Tibial artery (tissue), 4 donors: ENCODE results near the gene OR51V1.
"Not testable (repeated sequence)": the region's sequence is repeated elsewhere in the genome, so short reads cannot be mapped to it uniquely, and the experiment has no call there.

Experiments used
- DNase-seq, 2 donors: peaks; one replicate each; pipeline ENCODE4 v3.0.0-alpha.2; 2019
- H3K27ac ChIP-seq, 2 donors: fragments of 200-600 bp; sonication (generic) in 1 of 2; 1 replicate in 1 of 2; 2 replicates in 1 of 2; pipeline ENCODE4 v1.5.1; 2018 to 2019; ENCODE audit warnings: mild to moderate bottlenecking in 1 of 2
- H3K27me3 ChIP-seq, 2 donors: fragments of 200-600 bp; sonication (generic) in 1 of 2; one replicate each; pipeline versions ENCODE4 v1.5.1 to v1.6.0; 2016 to 2019
- H3K36me3 ChIP-seq, 3 donors: fragments of 200-600 bp; sonication (generic) in 2 of 3; one replicate each; pipeline ENCODE4 v1.5.1; 2016 to 2019; ENCODE audit warnings: mild to moderate bottlenecking in 2 of 3
- H3K4me1 ChIP-seq, 4 donors: fragments of 200-600 bp; sonication (generic) in 2 of 4; 1 replicate in 3 of 4; 2 replicates in 1 of 4; pipeline ENCODE4 v1.5.1; 2016 to 2019
- H3K4me3 ChIP-seq, 2 donors: fragments of 200-600 bp; sonication (generic) in 1 of 2; 1 replicate in 1 of 2; 2 replicates in 1 of 2; pipeline ENCODE4 v1.5.1; 2018 to 2019; ENCODE audit warnings: mild to moderate bottlenecking in 2 of 2
- H3K9me3 ChIP-seq, 3 donors: fragments of 200-600 bp; sonication (generic) in 1 of 3; one replicate each; pipeline ENCODE4 v1.5.1; 2016 to 2019
- CTCF ChIP-seq, 2 experiments: fragments of 200-600 bp in 1 of 2; fragments of 450-650 bp in 1 of 2; IDR thresholded peaks; one replicate each; pipeline ENCODE4 v1.5.1; 2017 to 2019; ENCODE audit warnings: antibody characterized with exemption in 2 of 2, mild to moderate bottlenecking in 1 of 2, moderate library complexity in 1 of 2
- intact Hi-C: fragments of 100-400 bp; cut with DNase I; formaldehyde crosslinking; loops from one replicate; pipeline ENCODE4 v1.15.0; 2023; ENCODE audit warnings: low total_unique reads

OR51V1 gene

GRCh38 chr11:5200582-5200981 is at the start of gene OR51V1:
Gene OR51V1, minus strand, starts transcription at chr11:5200682. Its CDS starts 0 bp downstream, at chr11:5200682.
- intact Hi-C loops, result no loop called here
- H3K9me3 ChIP-seq, result no peaks in the 10 kb centered on the region
- no peak within 1 kb of the TSS for H3K27ac ChIP-seq
- no peak for TF ChIP-seq CTCF (IDR thresholded peaks at IDR 0.05)
- DNase-seq, result no peak
- no peaks in the 10 kb centered on the region for H3K36me3 ChIP-seq
- no peaks in the 10 kb centered on the region for H3K4me1 ChIP-seq
- no peaks in the 10 kb centered on the region for H3K27me3 ChIP-seq
- no peak within 1 kb of the TSS for H3K4me3 ChIP-seq

- H3K36me3 ChIP-seq, H3K4me3 ChIP-seq, H3K4me1 ChIP-seq, H3K27me3 ChIP-seq, intact Hi-C loops, H3K9me3 ChIP-seq, H3K27ac ChIP-seq, DNase-seq: not testable (repeated sequence)
These were observed 49.4 kb upstream of the OR51V1 start, which contains the start of gene HBG1 for GRCh38 chr11:5249807-5250396. Gene HBG1, minus strand, starts transcription at chr11:5249857. Its CDS starts 53 bp downstream, at chr11:5249804.

GRCh38 chr11:5248498-5248897 is 48.0 kb upstream of the OR51V1 start:
- DNase-seq, H3K27ac ChIP-seq, H3K4me3 ChIP-seq, H3K9me3 ChIP-seq, H3K27me3 ChIP-seq, intact Hi-C loops, H3K4me1 ChIP-seq, H3K36me3 ChIP-seq: not testable (repeated sequence)

GRCh38 chr11:5247472-5248192 is 47.1 kb upstream of the OR51V1 start:
- H3K27ac ChIP-seq, result no peak overlapping the region
- intact Hi-C loops, result no loop called here
- H3K9me3 ChIP-seq, result no peaks in the 10 kb centered on the region
- H3K36me3 ChIP-seq, result no peaks in the 10 kb centered on the region
- no peak overlapping the region for H3K4me3 ChIP-seq
- H3K27me3 ChIP-seq, result no peaks in the 10 kb centered on the region
- H3K4me1 ChIP-seq, result no peaks in the 10 kb centered on the region
- DNase-seq, result no peak
- no peak for TF ChIP-seq CTCF (IDR thresholded peaks at IDR 0.05)

GRCh38 chr11:5246772-5247471 is 46.4 kb upstream of the OR51V1 start:
- no peak for DNase-seq
- intact Hi-C loops, result no loop called here
- Histone ChIP-seq H3K36me3 (no peaks in the 10 kb centered on the region), H3K4me3 (no peak overlapping the region), H3K4me1 (no peaks in the 10 kb centered on the region), H3K9me3 (no peaks in the 10 kb centered on the region), H3K27me3 (no peaks in the 10 kb centered on the region), H3K27ac (no peak overlapping the region)
- TF ChIP-seq CTCF (IDR thresholded peaks at IDR 0.05), result no peak

- intact Hi-C loops, result no loop called here
- no peak overlapping the region for H3K4me3 ChIP-seq
- no peak for DNase-seq
- no peaks in the 10 kb centered on the region for H3K9me3 ChIP-seq
- H3K27ac ChIP-seq, result no peak overlapping the region
- no peaks in the 10 kb centered on the region for H3K36me3 ChIP-seq
- no peaks in the 10 kb centered on the region for H3K27me3 ChIP-seq
- no peak for TF ChIP-seq CTCF (IDR thresholded peaks at IDR 0.05)
- no peaks in the 10 kb centered on the region for H3K4me1 ChIP-seq
These were observed 44.7 kb upstream of the OR51V1 start for GRCh38 chr11:5245155-5245554.
